Suppressor macrophage treated with lipopolysaccharide for 1 hour (primary cell): ENCODE data around the gene SKIDA1.

Experiments used
- DNase-seq, 3 donors: peaks; one replicate each; pipeline ENCODE4 v3.0.0-alpha.2; 2020 to 2022

The SKIDA1 gene

DNA sequence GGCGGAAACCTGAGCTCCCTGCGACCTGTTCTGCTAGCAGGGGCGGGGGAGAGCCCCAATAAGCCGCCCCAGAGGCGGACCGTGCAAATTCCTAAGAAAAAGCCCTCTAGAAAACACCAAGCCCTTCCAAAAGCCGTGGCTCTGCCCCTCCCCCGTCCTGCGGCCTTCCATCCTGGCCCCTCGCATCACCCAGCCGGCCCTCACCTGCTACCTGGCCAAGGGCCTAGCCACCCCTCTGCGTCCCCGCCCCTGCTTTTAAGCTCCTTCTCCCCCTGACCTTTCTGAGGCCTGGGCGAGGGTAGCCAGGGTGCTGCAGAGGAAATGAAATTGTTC lies 24.9 kb downstream of the SKIDA1 start:
- no peak for DNase-seq

DNA sequence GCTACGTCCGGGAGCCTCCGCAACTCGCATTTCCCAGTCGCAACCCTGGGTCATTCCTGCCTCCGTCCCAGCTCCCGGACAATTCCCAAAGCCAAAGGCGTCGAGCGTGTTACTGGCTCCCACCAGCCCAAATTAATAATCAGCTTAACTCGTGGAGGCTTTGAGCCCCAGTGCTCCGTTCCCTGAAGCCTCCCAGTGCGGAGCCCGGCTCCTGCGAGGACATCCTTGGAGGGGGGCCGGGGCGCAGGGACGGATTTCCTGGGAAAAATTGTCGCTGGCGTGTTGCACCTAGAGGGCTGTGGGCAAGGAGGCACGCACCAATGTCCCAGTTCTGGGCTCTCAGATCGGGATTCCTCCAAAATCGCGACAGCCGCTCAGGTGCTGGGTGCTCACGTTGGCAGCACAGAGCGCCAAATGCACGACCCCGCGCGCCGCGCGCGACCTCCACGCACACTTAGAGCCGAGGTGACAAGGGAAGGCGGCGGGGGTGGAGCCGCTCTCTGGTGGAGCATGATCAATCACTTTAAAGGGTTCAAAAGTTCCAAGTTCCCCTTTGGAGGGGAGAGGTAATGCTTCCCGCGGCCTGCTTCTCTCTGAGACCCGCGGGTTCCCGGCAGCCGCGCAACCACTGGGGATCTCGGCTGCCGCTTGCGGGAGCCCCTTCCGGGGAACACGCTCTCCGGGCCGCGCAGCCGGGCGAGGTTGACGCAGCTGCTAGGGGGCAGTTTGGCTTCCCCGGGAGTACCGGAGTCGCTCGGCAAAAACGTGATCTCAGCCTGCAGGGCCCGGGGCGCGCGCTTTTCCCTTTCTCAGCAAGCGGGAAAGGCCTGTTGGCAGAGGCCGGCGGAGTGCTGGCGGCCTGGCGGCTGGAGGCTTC lies 25.5 kb downstream of the SKIDA1 start:
- DNase-seq: peak; percentile 49 to 63 (median 50)

DNA sequence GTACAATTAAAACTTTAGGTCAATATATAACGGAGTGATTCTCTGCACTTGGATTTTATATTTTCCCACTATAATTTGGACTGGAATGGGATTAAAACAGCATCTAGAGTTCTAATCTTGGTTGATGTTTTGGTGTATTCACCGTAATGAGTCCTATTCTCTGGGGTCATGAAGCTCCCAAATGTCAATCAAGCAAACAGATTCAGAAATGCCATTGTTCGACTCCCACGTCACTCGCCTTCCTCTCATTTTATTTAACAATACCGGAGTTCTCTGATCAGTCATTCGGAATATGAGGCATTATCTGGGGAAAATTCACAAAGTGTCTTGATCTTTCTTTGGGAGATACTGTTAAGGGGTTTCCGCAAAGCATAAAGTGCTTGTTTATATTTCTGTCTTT lies 26.5 kb downstream of the SKIDA1 start:
- DNase-seq: no peak

DNA sequence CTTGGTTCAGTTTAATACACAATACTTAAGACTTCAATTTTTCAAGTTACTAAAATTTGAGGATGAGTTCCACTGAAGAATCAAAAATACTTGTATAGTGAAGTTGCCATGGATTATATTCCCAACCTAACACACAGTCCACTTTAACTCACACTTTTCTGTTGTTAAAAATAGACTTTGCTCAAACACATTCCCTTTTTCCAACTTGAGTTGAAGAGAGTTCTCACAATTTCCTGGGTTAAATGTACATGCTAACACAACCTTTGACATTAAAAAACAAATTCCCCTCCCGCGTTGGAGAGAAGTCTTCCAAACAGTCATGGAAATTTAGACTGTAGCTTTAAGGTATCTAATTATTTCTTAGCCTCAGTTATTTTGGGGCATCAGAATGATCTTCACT lies 27.1 kb downstream of the SKIDA1 start:
- DNase-seq: no peak

DNA sequence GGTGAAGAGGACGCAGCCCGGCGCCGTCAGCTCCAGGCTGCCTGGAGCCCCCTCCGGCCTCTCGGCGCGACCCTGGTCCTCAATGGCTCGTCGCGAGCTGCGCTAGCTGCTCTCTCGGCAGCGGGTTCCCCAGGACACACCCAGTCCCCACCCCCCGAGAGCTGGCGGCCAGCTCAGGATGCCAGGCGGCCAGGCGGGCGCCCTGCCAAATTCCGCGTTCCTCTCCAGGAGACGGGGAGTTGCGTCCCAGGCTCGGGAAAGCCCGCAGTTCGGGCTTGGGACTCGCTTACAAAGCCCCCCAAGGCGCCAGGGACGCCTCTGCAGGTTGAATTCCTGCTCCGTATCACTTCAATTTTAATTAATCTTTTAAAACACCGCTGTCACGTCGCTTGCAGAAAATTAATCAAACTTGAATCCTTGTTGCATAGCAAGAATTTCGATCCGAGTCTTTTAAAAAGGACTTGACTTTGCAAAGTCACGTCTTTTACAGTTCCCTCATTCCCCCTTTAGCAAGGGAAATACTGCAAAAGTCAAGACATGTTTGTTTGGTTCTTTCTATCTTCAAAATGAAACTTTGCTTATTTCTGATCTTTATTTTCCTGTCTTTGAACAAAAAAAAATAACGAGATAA lies 28.2 kb downstream of the SKIDA1 start:
- peak; percentile 71 to 89 (median 73) for DNase-seq

DNA sequence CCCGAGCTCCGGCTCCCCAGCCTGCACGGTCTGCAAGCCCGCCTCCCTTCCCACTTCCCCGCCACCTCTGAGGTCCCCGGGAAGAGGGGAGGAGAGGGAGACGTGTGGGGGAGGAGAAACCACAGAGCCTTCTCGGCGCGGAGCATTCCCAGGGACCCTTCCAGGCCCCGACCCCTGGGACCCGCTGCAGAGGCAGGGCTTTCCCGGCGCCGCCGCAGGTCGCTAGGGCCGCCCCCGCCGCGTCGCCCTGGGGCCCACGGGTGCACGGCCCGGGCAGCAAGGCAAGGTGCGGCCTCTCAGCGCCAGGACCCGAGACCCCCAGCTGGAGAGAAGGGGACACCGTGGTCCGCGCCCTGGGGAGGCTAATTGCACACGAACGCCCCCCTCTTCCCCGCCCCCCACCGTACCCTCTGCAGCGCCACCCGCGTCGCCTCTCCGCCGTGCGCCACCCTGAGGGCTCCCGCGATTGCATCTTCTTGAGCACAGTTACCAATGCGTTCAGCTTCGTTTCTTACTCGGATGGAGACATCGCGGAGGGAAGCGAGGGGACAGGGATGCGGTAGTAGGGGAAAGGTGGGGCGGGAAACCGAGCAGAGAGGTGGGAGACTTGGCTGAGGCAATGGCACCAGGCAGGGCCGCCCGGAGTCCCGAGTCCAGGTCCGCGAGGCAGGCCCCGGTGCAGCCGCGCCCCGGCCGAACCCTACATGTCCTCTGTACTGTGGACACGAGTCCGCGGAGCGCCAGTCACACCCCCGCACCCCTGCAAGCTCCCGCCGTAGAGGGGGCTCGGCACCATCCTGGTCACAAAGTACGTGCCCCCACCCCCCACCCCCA lies 28.9 kb downstream of the SKIDA1 start:
- peak; percentile 48 to 70 (median 51) for DNase-seq

DNA sequence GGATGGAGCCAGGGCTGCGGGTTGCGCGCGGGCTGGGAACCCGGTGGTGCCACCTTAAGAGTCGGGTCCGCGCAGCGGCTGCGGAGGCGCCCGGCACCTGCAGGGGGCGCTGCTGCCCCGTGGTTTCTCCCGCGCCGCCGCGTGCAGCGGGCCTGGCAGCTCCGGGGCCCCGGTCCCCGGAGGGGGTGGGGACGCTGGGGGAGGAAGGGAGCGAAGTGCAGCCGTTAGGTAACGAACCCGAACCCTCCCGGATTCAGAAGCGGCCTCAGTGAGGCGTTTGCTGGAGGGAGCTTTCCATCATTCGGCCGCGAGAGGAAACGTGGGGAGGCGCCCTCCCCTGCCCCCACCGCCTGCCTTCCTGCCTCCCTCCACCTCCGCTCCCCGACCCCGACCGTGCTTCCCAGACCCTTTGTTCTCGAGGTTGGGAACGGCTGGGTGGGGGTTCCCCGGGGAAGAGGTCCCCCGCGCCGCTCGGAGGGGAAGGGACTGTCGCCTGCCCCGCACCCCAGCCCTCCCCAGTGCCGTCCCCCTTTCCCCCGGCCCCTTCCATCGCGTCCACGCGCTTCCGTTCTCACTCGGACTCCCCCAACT lies 29.6 kb downstream of the SKIDA1 start:
- DNase-seq: peak; percentile 80 to 92 (median 88)

DNA sequence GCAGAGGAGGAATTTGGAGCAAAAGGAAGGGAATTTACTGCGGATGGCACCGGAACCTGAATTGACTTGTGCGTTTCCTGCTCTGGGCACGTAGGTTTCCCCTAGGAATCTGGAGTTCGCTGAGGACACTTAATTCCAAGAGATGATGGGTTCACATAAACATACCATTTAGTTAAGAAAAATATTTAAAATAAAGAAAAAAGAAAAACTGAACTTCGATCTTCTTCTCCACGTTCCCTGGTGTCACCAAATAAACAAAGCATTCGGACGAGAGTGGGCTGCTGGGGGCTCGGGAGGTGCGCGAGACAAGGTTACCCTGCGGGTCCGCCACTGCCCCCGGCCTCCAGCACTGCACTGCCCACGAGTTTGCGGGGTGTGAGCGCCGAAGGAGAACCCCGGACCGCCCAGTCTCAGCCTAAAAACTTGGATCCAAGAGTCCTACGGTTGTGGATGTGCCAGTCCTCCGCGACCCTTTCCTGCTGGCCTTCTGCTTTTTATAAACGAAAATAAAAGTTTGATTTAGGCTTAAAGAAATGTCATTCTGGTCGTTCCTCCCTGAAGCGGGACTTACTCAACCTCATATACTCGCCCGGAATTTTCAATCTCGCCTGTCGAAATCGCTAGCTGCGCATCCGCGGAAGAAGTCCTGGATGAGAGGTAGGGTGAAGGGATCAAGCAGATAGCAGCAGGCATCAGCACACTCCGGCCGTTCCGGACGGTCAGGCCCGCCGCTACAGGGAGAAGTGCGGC lies 30.3 kb downstream of the SKIDA1 start:
- DNase-seq: no peak

DNA sequence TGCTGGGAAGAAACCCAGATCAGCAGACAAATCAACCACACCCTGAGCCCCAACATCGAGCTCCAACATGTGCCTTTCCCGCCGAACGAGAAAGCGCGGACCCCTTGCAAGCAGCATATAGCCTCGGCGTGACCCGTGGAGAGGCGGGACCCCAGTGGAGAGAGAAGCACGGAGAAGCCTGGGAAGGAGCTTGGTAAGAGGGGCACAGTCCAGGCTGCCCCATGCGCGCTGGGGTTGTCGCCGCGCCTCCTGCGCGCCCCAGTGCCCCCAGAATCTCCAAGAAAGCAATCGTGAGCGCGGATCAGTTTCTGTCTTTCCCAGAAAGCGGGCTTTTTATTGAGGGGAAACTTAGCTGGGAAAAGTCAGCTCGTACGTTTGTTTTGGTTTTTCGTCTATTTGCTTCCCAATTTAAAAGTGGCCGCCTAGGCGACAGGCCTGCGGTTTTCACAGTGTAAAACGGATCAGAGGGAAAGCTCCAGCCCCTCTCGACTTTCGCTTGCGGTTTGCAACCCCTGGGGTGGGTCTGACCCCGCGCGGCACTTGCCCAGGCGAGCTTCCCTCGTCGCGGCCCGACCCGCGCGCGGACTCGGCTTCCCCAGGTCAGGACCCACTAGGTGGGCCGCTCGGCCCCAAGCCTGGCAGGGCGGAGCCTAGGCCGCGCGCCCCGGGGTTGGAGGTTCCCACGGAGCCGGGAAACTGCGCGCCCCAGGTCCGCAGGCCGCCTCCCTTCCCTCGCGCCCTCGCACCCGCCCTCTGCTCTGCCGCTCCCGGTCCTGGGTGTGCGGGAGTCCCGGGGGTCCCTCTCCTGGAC lies 31.1 kb downstream of the SKIDA1 start:
- peak in 2 of 3 donors; percentile 48 to 69 for DNase-seq

DNA sequence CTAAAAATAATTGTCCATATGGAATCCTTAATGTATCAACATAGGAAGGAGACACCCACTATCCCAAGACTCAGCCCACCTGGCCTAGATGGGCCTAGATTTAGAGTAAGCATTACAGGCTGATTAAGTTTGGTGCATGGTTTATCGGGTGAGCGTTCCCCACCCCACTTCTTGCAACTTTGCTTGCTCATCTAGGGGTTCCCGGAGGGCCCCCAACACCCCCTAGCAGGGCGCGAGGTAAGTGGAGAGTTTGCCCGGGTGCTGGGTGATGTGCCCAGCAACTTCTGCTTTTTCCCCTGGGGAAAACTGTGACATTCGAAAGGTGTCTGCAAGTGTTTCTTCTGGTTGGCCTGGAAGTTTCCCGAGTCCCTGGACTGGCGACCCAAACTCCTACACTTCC lies 31.7 kb downstream of the SKIDA1 start:
- DNase-seq: peak in 2 of 3 donors; percentile 23 to 25

DNA sequence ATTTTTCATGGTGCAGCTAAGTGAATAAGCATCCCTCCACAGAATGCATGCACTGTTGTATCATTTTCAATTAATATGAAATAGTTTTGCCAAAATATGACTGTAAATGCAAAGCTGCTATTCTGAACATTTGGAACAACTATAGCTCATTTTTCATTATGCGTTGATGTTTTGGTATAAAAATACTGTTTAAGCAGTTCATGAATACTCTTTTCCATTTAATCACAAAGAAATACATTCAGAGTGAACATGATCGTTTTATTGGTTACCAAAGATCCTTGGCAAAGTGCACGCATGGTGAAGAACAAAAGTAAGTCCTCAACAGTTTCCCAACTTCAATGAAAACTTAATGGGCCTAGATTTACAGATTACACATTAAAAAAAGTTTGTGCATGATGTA lies 33.1 kb downstream of the SKIDA1 start:
- no peak for DNase-seq

DNA sequence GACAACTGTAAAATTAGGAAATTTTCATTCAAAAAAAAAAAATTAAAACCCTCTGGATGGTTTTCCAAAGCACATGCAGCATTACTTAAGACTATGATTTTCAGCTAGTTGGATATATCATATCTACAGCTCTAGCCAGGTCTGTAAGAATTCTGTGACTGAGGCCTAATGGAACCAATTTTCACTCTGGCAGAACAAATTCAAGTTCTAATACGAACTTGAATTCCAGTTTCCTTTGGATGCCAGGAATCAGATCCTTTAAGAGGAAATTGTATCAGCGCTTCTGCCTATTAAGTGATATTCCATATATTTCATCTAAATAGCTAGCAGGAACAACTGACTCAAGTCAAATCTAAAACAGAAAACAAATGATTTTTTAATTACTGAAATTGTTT lies 34.8 kb downstream of the SKIDA1 start:
- no peak for DNase-seq

DNA sequence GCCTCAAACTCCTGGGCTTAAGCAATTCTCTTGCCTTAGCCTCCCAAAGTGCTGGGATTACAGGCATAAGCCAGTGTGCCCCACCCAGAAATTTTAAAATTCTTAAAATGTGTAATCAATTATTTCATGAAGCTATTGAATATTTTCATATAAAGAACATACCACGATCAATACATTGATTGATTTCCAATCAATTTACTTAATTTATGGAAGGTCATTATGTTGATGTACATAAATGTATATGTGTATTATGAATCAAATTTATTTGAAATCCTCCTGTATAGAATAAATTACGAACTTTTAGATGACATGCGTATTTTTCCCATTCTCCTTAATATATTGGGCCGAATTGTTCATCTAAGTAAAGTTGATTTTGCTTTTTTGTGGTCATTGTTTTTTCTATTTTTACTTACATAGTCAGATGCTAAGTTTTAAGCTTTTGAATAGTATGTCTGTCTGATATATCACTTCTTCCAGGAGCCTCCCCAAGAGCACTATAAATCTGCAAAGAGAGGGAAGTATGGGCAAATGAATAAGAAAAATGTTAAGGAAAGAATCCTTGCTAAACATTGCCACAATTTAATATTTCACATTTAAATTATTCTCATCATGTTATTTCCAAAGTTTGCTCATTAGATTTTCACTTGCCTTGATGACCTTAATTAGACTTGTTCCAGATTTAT lies 35.3 kb downstream of the SKIDA1 start:
- DNase-seq: no peak

DNA sequence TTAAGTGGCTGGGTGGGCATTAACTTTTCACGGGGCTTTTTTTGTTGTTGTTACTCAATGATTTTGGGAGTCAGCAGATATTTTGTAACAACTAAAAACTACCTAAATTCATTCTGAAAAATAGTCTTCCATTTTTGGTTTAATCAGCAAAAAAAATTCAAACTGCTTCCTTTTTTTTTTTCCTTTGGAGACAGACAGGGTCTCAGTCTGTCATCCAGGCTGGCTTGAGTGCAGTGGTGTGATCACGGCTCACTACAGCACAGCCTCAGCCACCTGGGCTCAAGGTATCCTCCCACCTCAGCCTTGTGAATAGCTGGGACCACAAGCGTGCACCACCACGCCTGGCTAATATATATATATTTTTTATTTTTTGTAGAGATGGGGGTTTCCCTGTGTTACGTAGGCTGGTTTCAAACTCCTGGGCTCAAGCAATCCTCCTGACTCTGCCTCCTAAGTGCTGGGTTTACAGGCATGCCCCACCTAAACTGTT lies 36.5 kb downstream of the SKIDA1 start:
- peak; percentile 18 to 53 (median 42) for DNase-seq

DNA sequence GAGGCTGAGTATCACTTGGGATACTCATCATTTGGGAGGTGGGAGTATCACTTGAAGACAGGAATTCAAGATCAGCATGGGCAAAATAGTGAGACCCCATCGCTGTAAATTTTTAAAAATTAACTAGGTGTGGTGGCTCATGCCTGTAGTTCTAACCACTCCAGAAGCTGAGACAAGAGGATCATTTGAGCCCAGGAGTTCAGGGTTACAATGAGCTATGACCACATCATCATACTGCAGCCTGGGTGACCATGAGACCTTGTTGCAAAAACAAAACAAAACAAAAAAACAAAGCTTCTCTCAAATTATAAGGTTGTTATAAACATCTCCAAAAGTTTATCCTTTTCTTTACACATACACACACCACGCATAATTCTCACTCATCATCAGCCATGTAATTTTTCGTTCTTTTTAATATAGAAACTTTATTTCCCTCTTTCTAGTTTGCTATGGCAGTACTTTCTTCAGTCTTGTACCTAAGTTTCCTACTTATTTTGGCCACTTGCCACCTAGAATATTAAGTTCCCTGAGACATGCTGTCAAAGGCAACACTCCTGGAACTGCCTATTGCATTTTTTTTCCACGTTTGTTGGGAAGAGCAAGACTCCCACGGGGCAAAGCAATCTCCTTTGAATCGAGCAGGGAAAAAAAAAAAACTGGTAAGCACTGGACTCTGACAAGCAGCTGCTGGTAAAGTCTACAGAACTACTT lies 37.1 kb downstream of the SKIDA1 start:
- DNase-seq: no peak

DNA sequence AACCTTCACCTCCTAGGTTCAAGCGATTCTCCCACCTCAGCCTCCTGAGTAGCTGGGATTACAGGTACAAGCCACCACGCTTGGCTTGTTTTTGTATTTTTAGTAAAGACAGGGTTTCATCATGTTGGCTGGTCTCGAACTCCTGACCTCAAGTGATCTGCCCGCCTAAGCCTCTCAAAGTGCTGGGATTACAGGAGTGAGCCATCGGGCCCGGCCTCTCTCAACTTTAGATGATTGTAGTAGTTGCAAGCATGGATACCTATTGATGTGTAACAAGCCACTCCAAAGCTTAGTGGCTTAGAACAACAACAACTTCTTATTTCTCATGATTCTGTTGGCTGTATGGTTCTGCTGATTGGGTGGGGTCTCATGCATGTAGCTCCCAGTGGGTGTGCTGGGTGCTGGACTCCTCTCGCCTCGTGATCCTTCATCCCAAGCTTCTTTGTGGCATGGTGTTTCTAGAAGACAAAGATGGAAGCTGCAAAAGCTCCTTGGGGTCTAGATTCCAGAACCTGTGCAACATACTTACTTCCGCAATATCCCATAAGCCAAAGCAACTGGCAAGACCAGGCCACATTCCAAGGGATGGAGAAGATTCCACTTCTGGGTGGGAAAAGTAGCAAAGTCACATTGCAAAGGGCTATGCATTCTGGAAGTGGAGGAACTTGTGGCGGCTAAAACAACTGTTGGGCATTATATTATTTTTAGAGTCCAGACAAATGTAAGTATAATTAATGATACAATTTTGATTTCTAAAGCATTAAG lies 37.9 kb downstream of the SKIDA1 start:
- no peak for DNase-seq

DNA sequence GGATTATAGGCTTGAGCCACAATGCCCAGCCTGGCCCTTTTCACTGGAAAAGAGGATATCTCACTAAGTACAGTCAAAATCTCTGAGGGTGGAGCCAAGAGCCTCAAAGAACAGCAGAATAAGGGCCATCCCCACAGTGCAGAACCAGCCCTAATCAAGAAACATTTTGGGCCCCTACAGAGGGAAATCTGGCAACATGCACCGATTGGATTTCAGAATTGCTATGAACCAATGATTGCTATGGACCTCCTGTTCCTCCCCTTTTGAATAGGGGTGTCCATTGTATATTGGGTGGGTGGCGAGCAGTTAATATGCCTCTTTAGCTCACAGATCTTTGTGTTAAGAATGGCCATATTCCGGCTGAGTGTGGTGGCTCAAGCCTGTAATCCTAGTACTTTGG lies 42.7 kb downstream of the SKIDA1 start:
- DNase-seq: no peak

DNA sequence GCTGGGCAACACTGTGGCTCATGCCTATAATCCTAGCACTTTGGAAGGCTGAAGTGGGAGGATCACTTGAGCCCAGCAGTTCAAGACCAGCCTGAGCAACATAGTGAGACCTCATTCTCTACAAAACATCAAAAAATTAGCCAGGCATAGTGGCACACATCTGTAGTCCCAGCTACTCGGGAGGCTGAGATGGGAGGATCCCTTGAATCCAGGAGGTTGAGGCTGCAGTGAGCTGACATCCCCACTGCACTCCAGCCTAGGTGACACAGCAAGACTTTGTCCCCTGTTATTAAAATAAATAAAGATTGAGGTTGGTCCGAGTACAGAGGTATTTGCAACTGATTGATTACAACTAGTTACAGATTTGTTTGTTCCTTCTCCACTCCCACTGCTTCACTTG lies 44.1 kb downstream of the SKIDA1 start:
- no peak for DNase-seq
